GM23248 (cell line): Measurements from ENCODE around the gene LDLRAD4. TPM values are rescaled to one million over a fixed set of nuclear protein-coding genes. Genes with fewer than 3 reads are reported as not detected.

Experiments
- DNase-seq: peaks from one replicate; pipeline ENCODE4 v3.0.0-alpha.2; 2015
- H2AFZ ChIP-seq: fragments of 200-600 bp; sonication (generic); 2 replicates; pipeline ENCODE4 v1.6.1; 2016; ENCODE audit warnings: antibody characterized with exemption
- H3F3A ChIP-seq: fragments of 200-600 bp; sonication (generic); 2 replicates; pipeline ENCODE4 v1.6.1; 2016; ENCODE audit warnings: mild to moderate bottlenecking, antibody characterized with exemption, mixed run types; ENCODE audit not compliant: insufficient read depth
- H3K27ac ChIP-seq: fragments of 200-600 bp; sonication (generic); 2 replicates; pipeline ENCODE4 v1.5.1; 2016; ENCODE audit warnings: mild to moderate bottlenecking
- H3K27me3 ChIP-seq: fragments of 200-600 bp; sonication (generic); replicated peaks from 2 replicates; pipeline ENCODE4 v1.6.1; 2016; ENCODE audit warnings: mild to moderate bottlenecking; ENCODE audit not compliant: insufficient read depth
- H3K36me3 ChIP-seq: fragments of 200-600 bp; sonication (generic); 2 replicates; pipeline ENCODE4 v1.6.1; 2016; ENCODE audit warnings: low read depth, mild to moderate bottlenecking
- H3K4me1 ChIP-seq: fragments of 200-600 bp; sonication (generic); 2 replicates; pipeline ENCODE4 v1.6.1; 2016; ENCODE audit warnings: mild to moderate bottlenecking; ENCODE audit not compliant: insufficient read depth
- H3K4me2 ChIP-seq: fragments of 200-600 bp; sonication (generic); one replicate; pipeline ENCODE4 v1.6.1; 2016; ENCODE audit warnings: mild to moderate bottlenecking; ENCODE audit not compliant: unreplicated experiment
- H3K4me3 ChIP-seq: fragments of 200-600 bp; sonication (generic); 2 replicates; pipeline ENCODE4 v1.5.1; 2016; ENCODE audit warnings: mild to moderate bottlenecking
- H3K79me2 ChIP-seq: fragments of 200-600 bp; sonication (generic); 2 replicates; pipeline ENCODE4 v1.6.1; 2016; ENCODE audit warnings: mild to moderate bottlenecking; ENCODE audit not compliant: insufficient read depth
- H3K9ac ChIP-seq: fragments of 200-600 bp; sonication (generic); 2 replicates; pipeline ENCODE4 v1.6.1; 2016; ENCODE audit warnings: mild to moderate bottlenecking
- H3K9me2 ChIP-seq: fragments of 200-600 bp; sonication (generic); 2 replicates; pipeline ENCODE4 v1.6.1; 2016; ENCODE audit warnings: mixed run types, mild to moderate bottlenecking, moderate library complexity; ENCODE audit not compliant: insufficient read depth
- H3K9me3 ChIP-seq: fragments of 200-600 bp; sonication (generic); one replicate; pipeline ENCODE4 v1.6.1; 2017; ENCODE audit warnings: low read depth
- H4K20me1 ChIP-seq: fragments of 200-600 bp; sonication (generic); 2 replicates; pipeline ENCODE4 v1.6.0; 2016; ENCODE audit not compliant: insufficient read depth
- EZH2 ChIP-seq: fragments of 200-600 bp; sonication (generic); IDR thresholded peaks from 2 replicates; pipeline ENCODE4 v1.6.1; 2018; ENCODE audit warnings: antibody characterized with exemption, mild to moderate bottlenecking; ENCODE audit not compliant: insufficient read depth, poor library complexity, severe bottlenecking
- EZH2phosphoT487 ChIP-seq: fragments of 200-600 bp; sonication (generic); IDR thresholded peaks from 2 replicates; pipeline ENCODE4 v1.6.1; 2018; ENCODE audit warnings: antibody characterized with exemption, moderate library complexity, mild to moderate bottlenecking, low read depth; ENCODE audit not compliant: insufficient read depth
- WGBS, 2 experiments: methylation state at CpG; one replicate each; pipeline ENCODE4 v1.1.6; 2015 to 2017; ENCODE audit warnings: low lambda C conversion rate in 2 of 2, low coverage in 1 of 2; ENCODE audit errors: missing lambda C conversion rate in 2 of 2; 5-methylcytosine and 5-hydroxymethylcytosine counted together
- in situ Hi-C: fragments of 300-500 bp; cut with MboI; formaldehyde crosslinking; loops from 2 replicates; pipeline ENCODE4 v1.15.0; 2020
- polyA plus RNA-seq: library from polyadenylated mRNA; unstranded; fragments of >200 nt; fragmentation: Nextera tagmentation; extraction: Ambion mirVana; gene quantifications from 2 replicates; pipeline ENCODE4 v1.2.1, GENCODE V29; 2016
- total RNA-seq: library from RNA; depleted of rRNA; stranded (reverse); fragments of >200 nt; shearing (Covaris generic); gene quantifications from 2 replicates; pipeline ENCODE4 v1.2.3, GENCODE V29; 2014

The LDLRAD4 gene
- total and polyA plus RNA-seq, 2 experiments from 2014 or later, result not detected

GRCh38 chr18:13521418-13521817, 302.9 kb downstream of the LDLRAD4 start:
- no peaks in the 10 kb centered on the region for H3F3A ChIP-seq
- no peaks in the 10 kb centered on the region for H3K27me3 ChIP-seq
- no peaks in the 10 kb centered on the region for H3K9me2 ChIP-seq
- no peak for TF ChIP-seq EZH2phosphoT487
- no peak for TF ChIP-seq EZH2
- no peak for DNase-seq
- H4K20me1 ChIP-seq, result no peaks in the 10 kb centered on the region
- no peak overlapping the region for H3K27ac ChIP-seq
- no peaks in the 10 kb centered on the region for H3K9me3 ChIP-seq
- in situ Hi-C loops, result loop anchor here (10.0 kb wide), 1 partner anchor 307 kb away; the partner anchor contains the start of gene LDLRAD4
- H3K79me2 ChIP-seq, result no peaks in the 10 kb centered on the region
- no peaks in the 10 kb centered on the region for H3K36me3 ChIP-seq
- WGBS, 2 experiments, result 41 to 44% methylated on average over 4 of the region's 4 CpGs
- H3K4me2 ChIP-seq, result no peak overlapping the region
- H3K9ac ChIP-seq, result no peak overlapping the region
- H3K4me1 ChIP-seq, result no peaks in the 10 kb centered on the region
- H2AFZ ChIP-seq, result no peak overlapping the region
- H3K4me3 ChIP-seq, result no peak overlapping the region

DNA sequence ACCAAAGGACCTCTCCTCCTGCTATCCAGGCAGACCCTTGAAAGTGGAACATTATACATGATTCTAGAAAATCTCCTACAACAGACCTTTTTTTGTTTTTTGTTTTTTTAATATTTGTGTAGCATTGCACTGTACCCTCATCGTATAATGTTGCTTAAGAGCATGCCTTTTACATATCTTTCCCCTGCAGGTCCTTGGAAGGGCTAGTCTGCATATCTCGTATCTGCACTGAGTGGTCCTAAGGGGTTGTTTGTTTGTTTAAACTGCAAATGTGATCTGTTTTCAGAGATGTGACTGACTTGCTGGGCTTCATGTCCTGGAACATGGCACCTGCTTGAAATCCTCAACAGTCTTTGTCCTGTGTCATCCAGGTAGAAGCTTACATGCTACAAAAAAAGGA, 303.7 kb downstream of the LDLRAD4 start:
- no peak overlapping the region for H2AFZ ChIP-seq
- no peaks in the 10 kb centered on the region for H3K9me3 ChIP-seq
- H3K4me3 ChIP-seq, result no peak overlapping the region
- in situ Hi-C loops, result loop anchor here (10.0 kb wide), 1 partner anchor 307 kb away; the partner anchor contains the start of gene LDLRAD4
- no peak overlapping the region for H3K27ac ChIP-seq
- H3K27me3 ChIP-seq, result no peaks in the 10 kb centered on the region
- no peaks in the 10 kb centered on the region for H3K9me2 ChIP-seq
- no peak for DNase-seq
- H3K79me2 ChIP-seq, result no peaks in the 10 kb centered on the region
- no peak overlapping the region for H3K9ac ChIP-seq
- H3K4me2 ChIP-seq, result no peak overlapping the region
- H3K4me1 ChIP-seq, result no peaks in the 10 kb centered on the region
- TF ChIP-seq EZH2phosphoT487 (no peak), EZH2 (no peak)
- H4K20me1 ChIP-seq, result no peaks in the 10 kb centered on the region
- no peaks in the 10 kb centered on the region for H3K36me3 ChIP-seq
- no peaks in the 10 kb centered on the region for H3F3A ChIP-seq
- 35 to 52% methylated on average over 2 of the region's 2 CpGs for WGBS, 2 experiments

DNA sequence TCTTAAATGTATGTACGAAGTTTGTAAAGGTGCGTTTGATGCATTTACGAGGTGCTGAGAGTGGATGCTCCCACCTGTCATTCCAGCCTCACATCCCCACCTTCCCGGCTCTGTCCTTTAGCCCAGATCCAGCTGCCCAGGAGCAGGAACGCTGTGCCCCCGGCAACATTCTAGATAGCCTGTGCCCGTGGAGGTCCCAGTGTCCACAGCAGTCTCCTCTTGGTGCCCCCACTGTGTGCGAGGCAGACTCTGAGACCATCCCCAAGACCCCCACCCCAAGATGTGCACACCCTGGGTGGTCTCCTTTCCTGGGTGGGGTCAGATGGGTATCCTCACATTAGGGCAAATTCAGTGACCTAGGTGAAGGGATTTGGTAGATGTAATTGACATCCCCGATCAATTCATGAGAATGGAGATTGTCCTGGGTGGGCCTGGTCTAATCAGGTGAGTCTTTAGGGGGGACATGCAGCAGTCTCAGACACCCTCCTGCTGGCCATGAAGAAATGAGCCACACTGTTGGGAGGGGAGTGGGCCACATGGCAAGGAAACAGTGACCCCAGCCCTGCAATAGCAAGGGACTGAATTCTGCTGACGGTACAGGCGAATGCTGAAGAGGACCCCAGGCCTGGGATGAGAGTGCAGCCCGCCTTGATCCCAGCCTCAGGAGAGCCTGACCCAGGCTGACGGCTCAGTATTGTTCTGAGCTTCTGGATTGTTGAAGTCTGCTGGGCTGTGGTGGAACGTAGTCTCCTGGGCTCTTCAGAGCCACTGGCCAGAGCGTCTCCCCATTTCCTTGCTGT, 304.5 kb downstream of the LDLRAD4 start:
- Histone ChIP-seq H3K79me2 (no peaks in the 10 kb centered on the region), H4K20me1 (no peaks in the 10 kb centered on the region), H3K27ac (no peak overlapping the region), H3K4me3 (no peak overlapping the region), H3K4me1 (no peaks in the 10 kb centered on the region), H3K9me3 (no peaks in the 10 kb centered on the region), H3K9me2 (no peaks in the 10 kb centered on the region), H2AFZ (no peak overlapping the region), H3K9ac (no peak overlapping the region), H3K4me2 (no peak overlapping the region), H3K27me3 (no peaks in the 10 kb centered on the region), H3F3A (no peaks in the 10 kb centered on the region), H3K36me3 (no peaks in the 10 kb centered on the region)
- TF ChIP-seq EZH2 (no peak), EZH2phosphoT487 (no peak)
- in situ Hi-C loops, result loop anchor here (10.0 kb wide), 1 partner anchor 308 kb away; the partner anchor contains the start of gene LDLRAD4
- 67 to 68% methylated on average over 15 of the region's 15 CpGs for WGBS, 2 experiments
- DNase-seq, result no peak

GRCh38 chr18:13524054-13524453, 305.5 kb downstream of the LDLRAD4 start:
- in situ Hi-C loops, result loop anchor here (10.0 kb wide), 1 partner anchor 309 kb away; the partner anchor contains the start of gene LDLRAD4

More at GRCh38 chr18:13524054-13524453, 305.5 kb downstream of the LDLRAD4 start:
- no peaks in the 10 kb centered on the region for H3K36me3 ChIP-seq
- H3K4me3 ChIP-seq, result no peak overlapping the region
- no peaks in the 10 kb centered on the region for H3K79me2 ChIP-seq
- WGBS, 2 experiments, result 33 to 39% methylated on average over 5 of the region's 5 CpGs
- TF ChIP-seq EZH2phosphoT487 (no peak), EZH2 (no peak)
- H4K20me1 ChIP-seq, result no peaks in the 10 kb centered on the region
- H3K9ac ChIP-seq, result no peak overlapping the region
- no peaks in the 10 kb centered on the region for H3K9me3 ChIP-seq
- no peaks in the 10 kb centered on the region for H3K9me2 ChIP-seq
- H3K27ac ChIP-seq, result no peak overlapping the region
- no peak overlapping the region for H2AFZ ChIP-seq
- no peaks in the 10 kb centered on the region for H3F3A ChIP-seq
- no peak overlapping the region for H3K4me2 ChIP-seq
- DNase-seq, result no peak
- H3K4me1 ChIP-seq, result no peaks in the 10 kb centered on the region
- H3K27me3 ChIP-seq, result peaks cover 4% of the 10 kb centered on the region; the same call in 1 of the 2 replicates
